GM12878 (cell line): ENCODE results near the gene EMC6. TPM values are rescaled to one million over a fixed set of nuclear protein-coding genes. Genes with fewer than 3 reads are reported as not detected.

Source experiments
- ATAC-seq: fragments of 200-7000 bp; cut with Tn5 transposase; 3 replicates; pipeline ENCODE4 v1.9.1; 2020; ENCODE audit warnings: mild to moderate bottlenecking, moderate library complexity
- BruUV-seq: library from RNA; stranded (reverse); fragments of 400-500 nt; replicated peaks from 2 replicates; lab custom pipeline; 2021; lab: Mats Ljungman, UMichigan
- CTCF ChIA-PET: fragments of 300-600 bp; sonication (Branson Sonifier 250); formaldehyde crosslinking; extraction: SDS; loops from one replicate; lab custom pipeline; 2021; ENCODE audit warnings: inconsistent platforms; lab: Yijun Ruan, JAX
- POLR2A ChIA-PET: fragments of 350-600 bp; formaldehyde crosslinking; extraction: SDS; loops from one replicate; lab custom pipeline; 2021; ENCODE audit warnings: inconsistent platforms; lab: Charles Lee
- RAD21 ChIA-PET: fragments of 300-600 bp; sonication (Branson Sonifier 250); formaldehyde crosslinking; loops from one replicate; lab custom pipeline; 2023; ENCODE audit warnings: antibody characterized with exemption; ENCODE audit not compliant: unreplicated experiment; lab: Charles Lee
- SMC1A ChIA-PET: fragments of 300-600 bp; sonication (Branson Sonifier 250); formaldehyde crosslinking; loops from one replicate; lab custom pipeline; 2023; ENCODE audit not compliant: unreplicated experiment, uncharacterized antibody; lab: Charles Lee
- DNase-seq: peaks from one replicate; pipeline ENCODE4 v3.0.0-alpha.2; 2011; ENCODE audit warnings: low read depth, low spot score
- FAIRE-seq: peaks from 3 replicates; lab custom pipeline; 2011; peaks lifted over from hg19 to GRCh38; lab: Jason Lieb, UNC
- H2AFZ ChIP-seq: 2 replicates; pipeline ENCODE4 v1.6.0; 2011; ENCODE audit warnings: low read depth, low read length, control low read depth; ENCODE audit not compliant: control insufficient read depth
- H3K27ac ChIP-seq: 2 replicates; pipeline ENCODE4 v1.5.1; 2011; ENCODE audit warnings: control low read depth; ENCODE audit not compliant: control insufficient read depth, insufficient read depth
- H3K27me3 ChIP-seq, 2 experiments: replicated peaks in 1 of 2; 2 replicates each; pipeline versions ENCODE4 v1.6.0 to v1.6.1; 2011; ENCODE audit warnings: low read length in 1 of 2; ENCODE audit not compliant: control insufficient read depth in 2 of 2, insufficient read depth in 2 of 2
- H3K36me3 ChIP-seq, 2 experiments: 2 replicates each; pipeline ENCODE4 v1.5.1; 2011; ENCODE audit warnings: low read length in 1 of 2; ENCODE audit not compliant: control insufficient read depth in 2 of 2, insufficient read depth in 2 of 2
- H3K4me1 ChIP-seq: 2 replicates; pipeline ENCODE4 v1.6.1; 2011; ENCODE audit warnings: mild to moderate bottlenecking, low read length, moderate library complexity, mixed read lengths; ENCODE audit not compliant: control insufficient read depth, insufficient read depth
- H3K4me2 ChIP-seq: 2 replicates; pipeline ENCODE4 v1.6.0; 2011; ENCODE audit warnings: control low read depth; ENCODE audit not compliant: control insufficient read depth, insufficient read depth
- H3K4me3 ChIP-seq: fragments of 200-600 bp; sonication (generic); 2 replicates; pipeline ENCODE4 v1.5.1; 2016
- H3K79me2 ChIP-seq: 2 replicates; pipeline ENCODE4 v1.6.0; 2011; ENCODE audit warnings: low read length; ENCODE audit not compliant: control insufficient read depth, insufficient read depth
- H3K9ac ChIP-seq: 2 replicates; pipeline ENCODE4 v1.8.0; 2011; ENCODE audit warnings: low read length, control low read depth, mixed read lengths; ENCODE audit not compliant: control insufficient read depth, insufficient read depth
- H3K9me3 ChIP-seq: replicated peaks from 3 replicates; pipeline ENCODE4 v1.5.1; 2011; ENCODE audit warnings: mild to moderate bottlenecking, low read length; ENCODE audit not compliant: control insufficient read depth, insufficient read depth
- H4K20me1 ChIP-seq: 2 replicates; pipeline ENCODE4 v1.6.0; 2011; ENCODE audit not compliant: control insufficient read depth, insufficient read depth
- ATF2 ChIP-seq: IDR thresholded peaks from 2 replicates; pipeline ENCODE4 v1.6.1; 2012; ENCODE audit warnings: low read length, inconsistent platforms
- CBX3 ChIP-seq: fragments of 200-600 bp; sonication (generic); IDR thresholded peaks from 2 replicates; pipeline ENCODE4 v1.6.1; 2016; ENCODE audit warnings: low read depth, borderline replicate concordance
- CBX5 ChIP-seq: sonication (generic); IDR thresholded peaks from 2 replicates; pipeline ENCODE4 v1.6.1; 2016; ENCODE audit warnings: low read depth, moderate library complexity, mild to moderate bottlenecking, inconsistent platforms
- CHD4 ChIP-seq: fragments of 200-600 bp; sonication (generic); IDR thresholded peaks from 2 replicates; pipeline ENCODE4 v1.6.1; 2016; ENCODE audit warnings: mild to moderate bottlenecking
- EZH2 ChIP-seq: IDR thresholded peaks from 2 replicates; pipeline ENCODE4 v1.6.1; 2012; ENCODE audit warnings: low read depth, mild to moderate bottlenecking, control low read depth, inconsistent platforms, low read length, borderline replicate concordance; ENCODE audit not compliant: control insufficient read depth
- KLF5 ChIP-seq: fragments of 450-650 bp; IDR thresholded peaks from 2 replicates; pipeline ENCODE4 v1.6.1; 2014; ENCODE audit warnings: mild to moderate bottlenecking; ENCODE audit not compliant: partially characterized antibody
- SIX5 ChIP-seq: IDR thresholded peaks from 2 replicates; pipeline ENCODE4 v1.6.1; 2011; ENCODE audit warnings: mild to moderate bottlenecking, low read depth, low read length, moderate library complexity; ENCODE audit not compliant: severe bottlenecking
- SKIL ChIP-seq: fragments of 450-650 bp; IDR thresholded peaks from 2 replicates; pipeline ENCODE4 v1.6.1; 2017; ENCODE audit warnings: mild to moderate bottlenecking, low read depth, inconsistent platforms; ENCODE audit not compliant: poor library complexity, severe bottlenecking
- WGBS: methylation state at CpG from one replicate; pipeline ENCODE4 v1.1.6; 2016; ENCODE audit warnings: low lambda C conversion rate; ENCODE audit not compliant: insufficient replicate concordance, insufficient coverage; ENCODE audit errors: missing lambda C conversion rate; 5-methylcytosine and 5-hydroxymethylcytosine counted together
- in situ Hi-C: fragments of 300-500 bp; cut with MboI; formaldehyde crosslinking; loops from 9 replicates; pipeline ENCODE4 v1.14.3; 2018; ENCODE audit warnings: mixed read lengths
- intact Hi-C: fragments of 100-400 bp; cut with micrococcal nuclease; formaldehyde crosslinking; loops from one replicate; pipeline ENCODE4 v1.14.2; 2022; ENCODE audit not compliant: unreplicated experiment
- polyA plus RNA-seq, 11 experiments: library from polyadenylated mRNA; depleted of rRNA in 4 of 11; unstranded in 6 of 11; stranded (reverse) in 5 of 11; fragments of >200 nt; fragmentation: Nextera tagmentation in 4 of 11; fragmentation: Illumina TruSeq in 1 of 11; extraction: Ambion mirVana in 4 of 11; extraction: Trizol in 1 of 11; gene quantifications; 1 replicate in 1 of 11; 2 replicates in 10 of 11; pipeline versions ENCODE4 v1.2.1 to v1.2.3, GENCODE V29; 2011 to 2016; ENCODE audit warnings: inconsistent platforms in 2 of 11, missing spikeins in 2 of 11, low read depth in 1 of 11
- total RNA-seq, 4 experiments: library from RNA; depleted of rRNA in 3 of 4; stranded (reverse); fragments of >200 nt in 3 of 4; fragmentation: Illumina TruSeq in 1 of 4; extraction: Trizol in 1 of 4; gene quantifications; 2 replicates each; pipeline versions ENCODE4 v1.2.1 to v1.2.3, GENCODE V29; 2013 to 2021

Gene EMC6
- total and polyA plus RNA-seq, 10 of the 15 experiments (the other 5 are each of a cell fraction or from before 2014, with no cell fraction given), result 5.1 to 172 (median 35.9) TPM

GRCh38 chr17:3658784-3659449 lies 9.7 kb upstream of the EMC6 start (continued):
- TF ChIP-seq SKIL, result no peak
- TF ChIP-seq, all 136 proteins: peak for 0

- no peak for ATAC-seq
- Histone ChIP-seq H2AFZ (no peak overlapping the region), H3K9ac (no peak overlapping the region), H3K9me3 (no peaks in the 10 kb centered on the region), H3K4me3 (no peak overlapping the region), H3K79me2 (no peaks in the 10 kb centered on the region), H3K27me3 (no peaks in the 10 kb centered on the region), H3K36me3 (no peaks in the 10 kb centered on the region), H3K27ac (no peak overlapping the region), H4K20me1 (no peaks in the 10 kb centered on the region), H3K4me1 (no peaks in the 10 kb centered on the region), H3K4me2 (no peak overlapping the region)
- ChIA-PET SMC1A (no interaction called here), CTCF (no interaction called here), POLR2A (no interaction called here), RAD21 (no interaction called here)
- in situ Hi-C loops (no loop called here), intact Hi-C loops (loop anchor here (10.0 kb wide), 1 partner anchor 105 kb away; the partner anchor contains the start of gene TRPV3)
- FAIRE-seq, result no peak
- no peak for DNase-seq
- no TSS peak for BruUV-seq
- WGBS, result 93% methylated on average over 22 of the region's 22 CpGs
- TF ChIP-seq ATF2 (no peak), SIX5 (no peak), EZH2 (no peak), CBX5 (no peak), CHD4 (no peak), CBX3 (no peak), KLF5 (no peak)
Observed at GRCh38 chr17:3659541-3660111, 9.0 kb upstream of the EMC6 start.
